HL-60 (cell line): ENCODE results near the gene GOLT1A.

Source experiments
- DNase-seq, 2 experiments: peaks; one replicate each; pipeline ENCODE4 v3.0.0-alpha.2; 2010 to 2020; ENCODE audit warnings: low read depth in 1 of 2, low spot score in 1 of 2
- H3K27ac ChIP-seq: fragments of 250-450 bp; sonication (Bioruptor Pico); replicated peaks from 2 replicates; pipeline ENCODE4 v1.5.1; 2020; ENCODE audit warnings: mild to moderate bottlenecking, moderate library complexity
- H3K27me3 ChIP-seq: fragments of 250-450 bp; sonication (Bioruptor Pico); 2 replicates; pipeline ENCODE4 v1.5.1; 2021; ENCODE audit warnings: mild to moderate bottlenecking, moderate library complexity; ENCODE audit not compliant: insufficient read depth, poor library complexity, severe bottlenecking
- H3K4me3 ChIP-seq: replicated peaks from 2 replicates; pipeline ENCODE4 v1.5.1; 2011; ENCODE audit warnings: mild to moderate bottlenecking, control low read depth, low read length; ENCODE audit not compliant: insufficient read depth
- CTCF ChIP-seq: IDR thresholded peaks from one replicate; pipeline ENCODE4 v1.5.1; 2011; ENCODE audit warnings: low read length, control low read depth, inconsistent platforms; ENCODE audit not compliant: insufficient read depth
- GABPA ChIP-seq: IDR thresholded peaks from 2 replicates; pipeline ENCODE4 v1.6.1; 2012; ENCODE audit warnings: low read depth
- POLR2AphosphoS5 ChIP-seq: IDR thresholded peaks from 2 replicates; pipeline ENCODE4 v1.6.1; 2012; ENCODE audit warnings: low read depth
- REST ChIP-seq: IDR thresholded peaks from 2 replicates; pipeline ENCODE4 v1.6.1; 2012; ENCODE audit warnings: low read depth; ENCODE audit not compliant: insufficient replicate concordance
- SPI1 ChIP-seq: IDR thresholded peaks from 2 replicates; pipeline ENCODE4 v1.6.1; 2012; ENCODE audit warnings: low read depth, mild to moderate bottlenecking, borderline replicate concordance

The GOLT1A gene

GRCh38 chr1:204205486-204205885, 8.3 kb downstream of the GOLT1A start:
- H3K27ac ChIP-seq = no peak overlapping the region

GRCh38 chr1:204204944-204205343, 8.8 kb downstream of the GOLT1A start:
- peaks cover 25% of the 10 kb centered on the region for H3K27me3 ChIP-seq
- no peak for DNase-seq
- no peak overlapping the region for H3K4me3 ChIP-seq
- no peak for TF ChIP-seq POLR2AphosphoS5
- H3K27ac ChIP-seq = no peak overlapping the region

More at GRCh38 chr1:204205486-204205885, 8.3 kb downstream of the GOLT1A start:
- no peak for DNase-seq
- no peak for TF ChIP-seq CTCF
- TF ChIP-seq POLR2AphosphoS5 = no peak
- TF ChIP-seq REST = no peak
- TF ChIP-seq SPI1 = no peak
- TF ChIP-seq GABPA = no peak
- Histone ChIP-seq H3K4me3 (no peak overlapping the region), H3K27me3 (peaks cover 25% of the 10 kb centered on the region)

GRCh38 chr1:204203206-204203767, 10.5 kb downstream of the GOLT1A start:
- H3K4me3 ChIP-seq = no peak overlapping the region
- H3K27me3 ChIP-seq = peaks cover 24% of the 10 kb centered on the region
- TF ChIP-seq CTCF = no peak
- no peak for TF ChIP-seq SPI1
- no peak for TF ChIP-seq POLR2AphosphoS5
- no peak for TF ChIP-seq REST
- TF ChIP-seq GABPA = no peak
- no peak overlapping the region for H3K27ac ChIP-seq
- DNase-seq = no peak

- no peak for DNase-seq
- H3K27me3 ChIP-seq = peaks cover 26% of the 10 kb centered on the region
- no peak for TF ChIP-seq REST
- TF ChIP-seq SPI1 = no peak
- TF ChIP-seq CTCF = no peak
- TF ChIP-seq GABPA = no peak
- no peak for TF ChIP-seq POLR2AphosphoS5
Observed at GRCh38 chr1:204202481-204202880, 11.3 kb downstream of the GOLT1A start.

More at GRCh38 chr1:204202481-204202880, 11.3 kb downstream of the GOLT1A start:
- Histone ChIP-seq H3K4me3 (no peak overlapping the region), H3K27ac (no peak overlapping the region)
